ENCODE data around the gene CTXND1. TPM values are rescaled to one million over a fixed set of nuclear protein-coding genes. Genes with fewer than 3 reads are reported as not detected.

The CTXND1 gene
- total and polyA plus RNA-seq, 2 of the 13 experiments (the other 11 are each of a cell fraction or from before 2014, with no cell fraction given), result 1.2 to 2.1 TPM

- TF ChIP-seq GMEB1 (CRISPR knock-in tag; IDR thresholded peaks at IDR 0.05; ENCODE audit: borderline replicate concordance) (no peak; the same call in 1 of the 2 replicates), HNRNPL (IDR thresholded peaks at IDR 0.05; ENCODE audit: low read depth, low read length) (peak; percentile 92), AGO2 (optimal IDR thresholded peaks at IDR 0.05; ENCODE audit: low read depth, low read length) (peak; percentile 15), ZMYM3 (CRISPR knock-in tag; IDR thresholded peaks at IDR 0.05) (0 out of 2 replicates have a peak, but pooled peaks have one; percentile 27), ZFP62 (CRISPR knock-in tag; IDR thresholded peaks at IDR 0.05) (no peak), SNAPC4 (CRISPR knock-in tag; IDR thresholded peaks at IDR 0.05) (no peak), ZGPAT (CRISPR knock-in tag; IDR thresholded peaks at IDR 0.05) (peak; percentile 20; the same call in 1 of the 2 replicates), ZNF749 (CRISPR knock-in tag; IDR thresholded peaks at IDR 0.05; ENCODE audit: borderline replicate concordance) (0 out of 2 replicates have a peak, but pooled peaks have one; percentile 36), KAT8 (CRISPR knock-in tag; IDR thresholded peaks at IDR 0.05) (0 out of 2 replicates have a peak, but pooled peaks have one; percentile 31), HIVEP1 (CRISPR knock-in tag; IDR thresholded peaks at IDR 0.05) (peak; percentile 79)
- TF ChIP-seq, protein P1, sequence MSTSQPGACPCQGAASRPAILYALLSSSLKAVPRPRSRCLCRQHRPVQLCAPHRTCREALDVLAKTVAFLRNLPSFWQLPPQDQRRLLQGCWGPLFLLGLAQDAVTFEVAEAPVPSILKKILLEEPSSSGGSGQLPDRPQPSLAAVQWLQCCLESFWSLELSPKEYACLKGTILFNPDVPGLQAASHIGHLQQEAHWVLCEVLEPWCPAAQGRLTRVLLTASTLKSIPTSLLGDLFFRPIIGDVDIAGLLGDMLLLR (CRISPR knock-in tag; IDR thresholded peaks at IDR 0.05), result 0 out of 2 replicates have a peak, but pooled peaks have one; percentile 68
- TF ChIP-seq, protein P2, sequence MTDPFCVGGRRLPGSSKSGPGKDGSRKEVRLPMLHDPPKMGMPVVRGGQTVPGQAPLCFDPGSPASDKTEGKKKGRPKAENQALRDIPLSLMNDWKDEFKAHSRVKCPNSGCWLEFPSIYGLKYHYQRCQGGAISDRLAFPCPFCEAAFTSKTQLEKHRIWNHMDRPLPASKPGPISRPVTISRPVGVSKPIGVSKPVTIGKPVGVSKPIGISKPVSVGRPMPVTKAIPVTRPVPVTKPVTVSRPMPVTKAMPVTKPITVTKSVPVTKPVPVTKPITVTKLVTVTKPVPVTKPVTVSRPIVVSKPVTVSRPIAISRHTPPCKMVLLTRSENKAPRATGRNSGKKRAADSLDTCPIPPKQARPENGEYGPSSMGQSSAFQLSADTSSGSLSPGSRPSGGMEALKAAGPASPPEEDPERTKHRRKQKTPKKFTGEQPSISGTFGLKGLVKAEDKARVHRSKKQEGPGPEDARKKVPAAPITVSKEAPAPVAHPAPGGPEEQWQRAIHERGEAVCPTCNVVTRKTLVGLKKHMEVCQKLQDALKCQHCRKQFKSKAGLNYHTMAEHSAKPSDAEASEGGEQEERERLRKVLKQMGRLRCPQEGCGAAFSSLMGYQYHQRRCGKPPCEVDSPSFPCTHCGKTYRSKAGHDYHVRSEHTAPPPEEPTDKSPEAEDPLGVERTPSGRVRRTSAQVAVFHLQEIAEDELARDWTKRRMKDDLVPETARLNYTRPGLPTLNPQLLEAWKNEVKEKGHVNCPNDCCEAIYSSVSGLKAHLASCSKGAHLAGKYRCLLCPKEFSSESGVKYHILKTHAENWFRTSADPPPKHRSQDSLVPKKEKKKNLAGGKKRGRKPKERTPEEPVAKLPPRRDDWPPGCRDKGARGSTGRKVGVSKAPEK (CRISPR knock-in tag; IDR thresholded peaks at IDR 0.05; ENCODE audit: borderline replicate concordance), result no peak
- TF ChIP-seq, protein P3, sequence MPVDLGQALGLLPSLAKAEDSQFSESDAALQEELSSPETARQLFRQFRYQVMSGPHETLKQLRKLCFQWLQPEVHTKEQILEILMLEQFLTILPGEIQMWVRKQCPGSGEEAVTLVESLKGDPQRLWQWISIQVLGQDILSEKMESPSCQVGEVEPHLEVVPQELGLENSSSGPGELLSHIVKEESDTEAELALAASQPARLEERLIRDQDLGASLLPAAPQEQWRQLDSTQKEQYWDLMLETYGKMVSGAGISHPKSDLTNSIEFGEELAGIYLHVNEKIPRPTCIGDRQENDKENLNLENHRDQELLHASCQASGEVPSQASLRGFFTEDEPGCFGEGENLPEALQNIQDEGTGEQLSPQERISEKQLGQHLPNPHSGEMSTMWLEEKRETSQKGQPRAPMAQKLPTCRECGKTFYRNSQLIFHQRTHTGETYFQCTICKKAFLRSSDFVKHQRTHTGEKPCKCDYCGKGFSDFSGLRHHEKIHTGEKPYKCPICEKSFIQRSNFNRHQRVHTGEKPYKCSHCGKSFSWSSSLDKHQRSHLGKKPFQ (CRISPR knock-in tag; IDR thresholded peaks at IDR 0.05; ENCODE audit: insufficient replicate concordance), result peak; percentile 29
These were observed 78.8 kb downstream of the CTXND1 start (continued) for GRCh38 chr15:80173022-80173759.

Data from HepG2 (cell line).